K562 (cell line): Measurements from ENCODE around the gene PRR23E. TPM values are rescaled to one million over a fixed set of nuclear protein-coding genes. Genes with fewer than 3 reads are reported as not detected.

ENCODE experiments used
- ATAC-seq: fragments of 200-7000 bp; cut with Tn5 transposase; 3 replicates; pipeline ENCODE4 v1.9.1; 2020; ENCODE audit warnings: moderate library complexity
- BruUV-seq: library from RNA; stranded (reverse); fragments of 400-500 nt; replicated peaks from 2 replicates; lab custom pipeline; 2021; lab: Mats Ljungman, UMichigan
- CTCF ChIA-PET: fragments of 300-600 bp; formaldehyde crosslinking; extraction: SDS; loops from one replicate; lab custom pipeline; 2021; ENCODE audit warnings: low intra/inter-chr PET ratio; lab: Yijun Ruan, JAX
- POLR2A ChIA-PET: fragments of 300-600, 350-650 bp; sonication (Branson Sonifier 250); formaldehyde crosslinking; extraction: SDS; loops from one replicate; lab custom pipeline; 2021; ENCODE audit warnings: antibody characterized with exemption, inconsistent platforms; lab: Yijun Ruan, JAX
- DNase-seq, 4 experiments: peaks; one replicate each; pipeline versions ENCODE4 v3.0.0 to v3.0.0-alpha.2; 2011 to 2018; ENCODE audit warnings: low spot score in 3 of 4, mixed read lengths in 3 of 4; ENCODE audit errors: extremely low read depth in 1 of 4
- FAIRE-seq: peaks from 2 replicates; lab custom pipeline; 2011; peaks lifted over from hg19 to GRCh38; lab: Jason Lieb, UNC
- H2AFZ ChIP-seq: 2 replicates; pipeline ENCODE4 v1.6.0; 2011; ENCODE audit warnings: low read depth, low read length, control low read depth, inconsistent platforms
- H3K27ac ChIP-seq: fragments of 200-600 bp; 3 replicates; pipeline ENCODE4 v1.8.0; 2011; ENCODE audit warnings: low read depth, mild to moderate bottlenecking, control low read depth, inconsistent platforms, low read length, moderate library complexity, mixed read lengths; ENCODE audit errors: extremely low read depth
- H3K27me3 ChIP-seq, 2 experiments: fragments of 300-600 bp in 1 of 2; 2 replicates in 1 of 2; 3 replicates in 1 of 2; pipeline versions ENCODE4 v1.6.0 to v1.8.0; 2011; ENCODE audit warnings: inconsistent platforms in 2 of 2, low read length in 2 of 2, mild to moderate bottlenecking in 1 of 2, mixed read lengths in 1 of 2, moderate library complexity in 1 of 2; ENCODE audit not compliant: control insufficient read depth in 2 of 2, insufficient read depth in 2 of 2
- H3K36me3 ChIP-seq: fragments of 300-600 bp; 3 replicates; pipeline ENCODE4 v1.8.0; 2011; ENCODE audit warnings: mild to moderate bottlenecking, low read length, inconsistent platforms; ENCODE audit not compliant: control insufficient read depth, insufficient read depth
- H3K4me1 ChIP-seq, 2 experiments: fragments of 200-600 bp in 1 of 2; replicated peaks in 1 of 2; 2 replicates in 1 of 2; 3 replicates in 1 of 2; pipeline versions ENCODE4 v1.5.1 to v1.8.0; 2011; ENCODE audit warnings: inconsistent platforms in 2 of 2, low read length in 2 of 2, mild to moderate bottlenecking in 1 of 2, mixed read lengths in 1 of 2, moderate library complexity in 1 of 2; ENCODE audit not compliant: control insufficient read depth in 2 of 2, insufficient read depth in 2 of 2
- H3K4me2 ChIP-seq: 2 replicates; pipeline ENCODE4 v1.6.1; 2011; ENCODE audit warnings: low read length, control low read depth, inconsistent platforms, mixed read lengths; ENCODE audit not compliant: insufficient read depth
- H3K4me3 ChIP-seq: fragments of 200-600 bp; sonication (generic), shearing (Covaris generic); 2 replicates; pipeline ENCODE4 v1.5.1; 2016; ENCODE audit warnings: control low read depth, inconsistent platforms
- H3K79me2 ChIP-seq: fragments of 200-600 bp; 3 replicates; pipeline ENCODE4 v1.8.0; 2011; ENCODE audit warnings: low read length, inconsistent platforms; ENCODE audit not compliant: control insufficient read depth, insufficient read depth
- H3K9ac ChIP-seq, 2 experiments: 2 replicates each; pipeline versions ENCODE4 v1.6.0 to v1.6.1; 2011; ENCODE audit warnings: low read depth in 2 of 2, low read length in 2 of 2, control low read depth in 1 of 2, inconsistent platforms in 1 of 2, mild to moderate bottlenecking in 1 of 2, mixed read lengths in 1 of 2; ENCODE audit not compliant: insufficient read depth in 1 of 2
- H3K9me1 ChIP-seq: one replicate; pipeline ENCODE4 v1.6.0; 2011; ENCODE audit warnings: inconsistent platforms, mild to moderate bottlenecking, low read length, moderate library complexity; ENCODE audit not compliant: control insufficient read depth, insufficient read depth
- H3K9me3 ChIP-seq: replicated peaks from 2 replicates; pipeline ENCODE4 v1.5.1; 2011; ENCODE audit warnings: low read depth, low read length, inconsistent platforms; ENCODE audit not compliant: control insufficient read depth, insufficient read depth
- H4K20me1 ChIP-seq: replicated peaks from 2 replicates; pipeline ENCODE4 v1.6.1; 2011; ENCODE audit warnings: low read length, inconsistent platforms, mixed read lengths; ENCODE audit not compliant: control insufficient read depth, insufficient read depth
- DMBX1 ChIP-seq: fragments of 250-450 bp; sonication (Bioruptor Pico); IDR thresholded peaks from 2 replicates; pipeline ENCODE4 v1.8.0; 2022; ENCODE audit warnings: inconsistent platforms, mild to moderate bottlenecking, moderate library complexity, borderline replicate concordance
- MECOM ChIP-seq: fragments of 250-450 bp; sonication (Bioruptor Pico); IDR thresholded peaks from 2 replicates; pipeline ENCODE4 v1.8.0; 2022; ENCODE audit warnings: inconsistent platforms
- ZNF232 ChIP-seq: sonication (generic); formaldehyde crosslinking; IDR thresholded peaks from 2 replicates; pipeline ENCODE4 v1.8.0; 2022; ENCODE audit warnings: mild to moderate bottlenecking, missing genetic modification reagents
- ZNF311 ChIP-seq: fragments of 250-450 bp; sonication (Bioruptor Pico); IDR thresholded peaks from 2 replicates; pipeline ENCODE4 v1.4.0; 2020; ENCODE audit warnings: mild to moderate bottlenecking, moderate library complexity
- ZNF717 ChIP-seq: fragments of 250-450 bp; sonication (Bioruptor Pico); IDR thresholded peaks from 2 replicates; pipeline ENCODE4 v1.5.0; 2021
- WGBS: fragments of 100-300 bp; shearing (Covaris generic); methylation state at CpG from one replicate; pipeline ENCODE4 v1.1.6; 2016; ENCODE audit warnings: low coverage, mixed read lengths; ENCODE audit not compliant: insufficient coverage; ENCODE audit errors: missing lambda C conversion rate; 5-methylcytosine and 5-hydroxymethylcytosine counted together
- in situ Hi-C: fragments of 300-500 bp; cut with MboI; formaldehyde crosslinking; loops from 4 replicates; pipeline ENCODE4 v1.15.0; 2018; ENCODE audit warnings: inconsistent platforms, mixed read lengths
- intact Hi-C: fragments of 100-400 bp; cut with micrococcal nuclease; formaldehyde crosslinking; loops from 2 replicates; pipeline ENCODE4 v1.14.2; 2022
- polyA plus RNA-seq, 8 experiments: library from polyadenylated mRNA; depleted of rRNA in 4 of 8; stranded (reverse) in 5 of 8; unstranded in 3 of 8; fragments of >200 nt; fragmentation: Nextera tagmentation in 2 of 8; fragmentation: Illumina TruSeq in 1 of 8; extraction: Ambion mirVana in 2 of 8; extraction: Trizol in 1 of 8; gene quantifications; 2 replicates each; pipeline versions ENCODE4 v1.2.1 to v1.2.3, GENCODE V29; 2011 to 2014; ENCODE audit warnings: inconsistent platforms in 1 of 8, missing spikeins in 1 of 8
- total RNA-seq, 7 experiments: library from RNA; depleted of rRNA in 6 of 7; stranded (reverse); fragments of >200 nt in 6 of 7; fragmentation: Illumina TruSeq in 2 of 7; extraction: Trizol in 2 of 7; gene quantifications; 2 replicates each; pipeline versions ENCODE4 v1.2.1 to v1.2.3, GENCODE V29; 2011 to 2021; ENCODE audit warnings: low replicate concordance in 1 of 7
- TF ChIP-seq, protein P1 (sequence below): IDR thresholded peaks from 2 replicates; pipeline ENCODE4 v1.6.1; 2012; ENCODE audit warnings: low read depth, low read length, improper control_type of control experiment, borderline replicate concordance

Gene PRR23E
- total and polyA plus RNA-seq, 9 of the 15 experiments (the other 6 are each of a cell fraction or from before 2014, with no cell fraction given): not detected

DNA sequence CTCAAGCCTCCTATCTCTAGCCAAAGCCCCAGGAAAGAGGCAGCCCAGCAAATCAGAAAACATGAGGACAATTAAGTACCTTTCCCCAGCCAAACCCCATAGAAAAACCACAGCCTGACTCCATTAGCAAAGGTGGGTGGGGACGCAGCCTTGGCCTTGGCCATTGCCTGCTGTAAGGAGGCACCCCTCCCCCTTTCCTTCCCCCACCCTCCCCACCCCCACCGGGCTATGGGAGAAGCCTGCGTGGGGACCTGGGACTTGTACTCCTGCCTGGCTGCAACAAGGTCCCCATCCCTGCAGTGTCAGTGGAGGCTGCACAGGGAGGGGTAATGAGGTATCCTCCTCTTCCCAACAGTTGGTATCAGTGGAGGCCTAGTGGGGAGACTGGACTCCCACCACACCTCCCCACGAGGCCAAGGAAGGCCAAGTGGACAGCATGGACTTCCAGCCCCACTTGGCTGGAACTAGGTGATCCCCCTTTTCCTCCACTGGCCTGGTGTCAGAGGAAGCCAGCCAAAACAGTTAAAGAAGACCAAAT, 20.5 kb downstream of the PRR23E start (continued):
- TF ChIP-seq, protein P1, sequence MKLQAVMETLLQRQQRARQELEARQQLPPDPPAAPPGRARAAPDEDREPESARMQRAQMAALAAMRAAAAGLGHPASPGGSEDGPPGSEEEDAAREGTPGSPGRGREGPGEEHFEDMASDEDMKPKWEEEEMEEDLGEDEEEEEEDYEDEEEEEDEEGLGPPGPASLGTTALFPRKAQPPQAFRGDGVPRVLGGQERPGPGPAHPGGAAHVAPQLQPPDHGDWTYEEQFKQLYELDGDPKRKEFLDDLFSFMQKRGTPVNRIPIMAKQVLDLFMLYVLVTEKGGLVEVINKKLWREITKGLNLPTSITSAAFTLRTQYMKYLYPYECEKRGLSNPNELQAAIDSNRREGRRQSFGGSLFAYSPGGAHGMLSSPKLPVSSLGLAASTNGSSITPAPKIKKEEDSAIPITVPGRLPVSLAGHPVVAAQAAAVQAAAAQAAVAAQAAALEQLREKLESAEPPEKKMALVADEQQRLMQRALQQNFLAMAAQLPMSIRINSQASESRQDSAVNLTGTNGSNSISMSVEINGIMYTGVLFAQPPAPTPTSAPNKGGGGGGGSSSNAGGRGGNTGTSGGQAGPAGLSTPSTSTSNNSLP: no peak
- TF ChIP-seq ZNF311 (no peak), MECOM (CRISPR knock-in tag) (no peak), ZNF717 (CRISPR knock-in tag) (no peak)

DNA sequence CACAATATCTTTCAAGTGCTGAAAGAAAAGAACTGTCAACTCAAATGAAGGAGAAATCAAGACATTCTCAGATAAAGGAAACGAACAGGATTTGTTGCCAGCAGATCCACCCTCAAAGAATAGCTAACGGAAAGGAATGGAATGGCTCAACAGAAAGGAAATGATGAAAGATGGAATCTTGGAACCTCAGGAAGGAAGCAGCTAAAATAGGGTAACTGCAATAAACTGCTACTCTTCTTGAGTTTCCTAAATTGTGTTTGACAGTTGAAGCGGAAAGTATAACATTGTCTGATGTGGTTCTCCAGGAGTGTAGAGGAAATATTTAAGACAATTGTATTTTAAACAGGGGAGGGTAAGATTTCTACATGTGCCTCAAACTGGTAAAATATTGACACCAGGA, 22.0 kb downstream of the PRR23E start:
- no peak for FAIRE-seq

More for the DNA sequence above, 22.0 kb downstream of the PRR23E start:
- Histone ChIP-seq H3K4me3 (no peak overlapping the region), H3K36me3 (no peaks in the 10 kb centered on the region), H3K9me3 (no peaks in the 10 kb centered on the region), H3K4me2 (no peak overlapping the region), H3K27ac (no peak overlapping the region), H3K9me1 (no peaks in the 10 kb centered on the region), H3K79me2 (no peaks in the 10 kb centered on the region), H3K9ac (no peak overlapping the region), H4K20me1 (no peaks in the 10 kb centered on the region), H3K4me1 (no peaks in the 10 kb centered on the region), H2AFZ (no peak overlapping the region), H3K27me3 (peaks cover 3 to 40% of the 10 kb centered on the region in 2 experiments; a peak in 3 of 5 replicates)
- intact Hi-C loops (no loop called here), in situ Hi-C loops (no loop called here)
- no TSS peak for BruUV-seq
- CTCF ChIA-PET: no interaction called here
- ATAC-seq: no peak
- POLR2A ChIA-PET: interaction anchor here (1.2 kb wide), 1 partner anchor 14 kb away, joined by 3 read pairs; no protein-coding TSS in a partner anchor
- DNase-seq: no peak
- WGBS: 0% methylated on average over 3 of the region's 3 CpGs
- TF ChIP-seq DMBX1 (no peak), ZNF232 (no peak)
